ENCODE measurements around the gene ZNF148.

DNA sequence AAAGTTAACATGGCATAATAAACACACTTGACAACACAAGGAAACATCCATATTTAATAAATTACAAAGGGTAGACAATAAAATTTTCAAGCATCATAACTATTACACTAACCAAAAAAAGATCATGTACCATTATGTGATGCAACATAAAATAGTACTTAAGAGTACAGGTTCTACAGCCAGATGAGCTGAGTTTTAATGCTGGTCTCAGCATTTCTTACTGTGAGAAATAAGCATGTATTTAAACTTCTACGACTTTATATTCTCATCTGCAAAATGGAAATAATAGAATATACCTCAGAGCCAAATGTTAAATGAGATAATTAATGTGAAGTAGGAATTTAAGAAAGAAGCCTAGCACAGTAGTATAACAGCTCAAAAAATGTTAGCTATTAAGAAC is 128.9 kb downstream of the ZNF148 start:
- TF ChIP-seq POLR2AphosphoS5 (IDR thresholded peaks at IDR 0.05; ENCODE audit: insufficient read depth in 1 of 2, low read depth in 1 of 2) (no peak), CTCF (IDR thresholded peaks at IDR 0.05) (no peak)
